IPS-NIHi7 (cell line): ENCODE results near the gene GRID2.

Source experiments
- DNase-seq: peaks from one replicate; pipeline ENCODE4 v3.0.0; 2012; ENCODE audit warnings: mixed read lengths; ENCODE audit errors: extremely low spot score

GRID2 gene

GRCh38 chr4:93072292-93072691 lies 768.5 kb downstream of the GRID2 start:
- no peak for DNase-seq

- DNase-seq, result no peak
Measured at GRCh38 chr4:93080316-93080715, 776.5 kb downstream of the GRID2 start.

- peak; percentile 44 for DNase-seq
Measured at GRCh38 chr4:93084599-93085305, 781.0 kb downstream of the GRID2 start.

GRCh38 chr4:93086356-93086755 lies 782.6 kb downstream of the GRID2 start:
- no peak for DNase-seq

- DNase-seq, result no peak
Measured at GRCh38 chr4:93092765-93093164, 789.0 kb downstream of the GRID2 start.

- peak; percentile 35 for DNase-seq
Measured at GRCh38 chr4:93103042-93103441, 799.3 kb downstream of the GRID2 start.

- DNase-seq, result no peak
Measured at GRCh38 chr4:93116624-93117023, 812.9 kb downstream of the GRID2 start.

GRCh38 chr4:93127489-93127888 lies 823.7 kb downstream of the GRID2 start:
- no peak for DNase-seq

GRCh38 chr4:93132631-93133030 lies 828.9 kb downstream of the GRID2 start:
- peak; percentile 16 for DNase-seq

- no peak for DNase-seq
Measured at GRCh38 chr4:93139118-93139517, 835.4 kb downstream of the GRID2 start.

- DNase-seq, result no peak
Measured at GRCh38 chr4:93143902-93144301, 840.1 kb downstream of the GRID2 start.

- DNase-seq, result no peak
Measured at GRCh38 chr4:93144644-93145043, 840.9 kb downstream of the GRID2 start.

GRCh38 chr4:93147524-93148212 lies 843.9 kb downstream of the GRID2 start:
- DNase-seq, result peak; percentile 63

- DNase-seq, result no peak
Measured at GRCh38 chr4:93152491-93152890, 848.7 kb downstream of the GRID2 start.

- peak; percentile 11 for DNase-seq
Measured at GRCh38 chr4:93157986-93158385, 854.2 kb downstream of the GRID2 start.

GRCh38 chr4:93168053-93168452 lies 864.3 kb downstream of the GRID2 start:
- DNase-seq, result no peak

GRCh38 chr4:93169966-93170365 lies 866.2 kb downstream of the GRID2 start:
- DNase-seq, result no peak

- no peak for DNase-seq
Measured at GRCh38 chr4:93174598-93174997, 870.8 kb downstream of the GRID2 start.

- DNase-seq, result no peak
Measured at GRCh38 chr4:93178279-93178678, 874.5 kb downstream of the GRID2 start.

- no peak for DNase-seq
Measured at GRCh38 chr4:93179044-93179443, 875.3 kb downstream of the GRID2 start.

GRCh38 chr4:93182722-93183121 lies 879.0 kb downstream of the GRID2 start:
- DNase-seq, result no peak

GRCh38 chr4:93183576-93183975 lies 879.8 kb downstream of the GRID2 start:
- DNase-seq, result no peak

- DNase-seq, result no peak
Measured at GRCh38 chr4:93184053-93184452, 880.3 kb downstream of the GRID2 start.
